Central memory CD4-positive, alpha-beta T cell (primary cell): ENCODE measurements around the gene MBOAT2.

Experiments
- DNase-seq: peaks from one replicate; pipeline ENCODE4 v3.0.0; 2022

Gene MBOAT2

DNA sequence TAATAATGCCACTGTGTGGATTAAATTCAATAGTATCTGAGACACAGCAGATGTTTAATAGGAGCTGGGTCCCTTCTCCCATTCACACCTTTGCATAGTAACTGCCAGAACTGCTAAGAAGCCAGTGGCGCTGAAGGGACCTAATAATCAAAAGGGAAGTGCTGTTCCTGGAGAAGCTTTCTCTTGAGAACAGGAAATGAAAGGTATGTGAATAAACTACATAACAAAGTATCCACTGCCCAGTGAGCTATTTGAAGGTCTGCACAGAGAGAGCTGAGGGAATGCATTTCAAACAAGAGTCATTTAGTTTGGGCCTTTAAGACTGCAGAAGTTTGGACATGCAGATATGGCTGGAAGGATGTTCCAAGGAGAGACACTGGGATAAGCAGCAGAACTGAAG, 110.0 kb downstream of the MBOAT2 start:
- no peak for DNase-seq

DNA sequence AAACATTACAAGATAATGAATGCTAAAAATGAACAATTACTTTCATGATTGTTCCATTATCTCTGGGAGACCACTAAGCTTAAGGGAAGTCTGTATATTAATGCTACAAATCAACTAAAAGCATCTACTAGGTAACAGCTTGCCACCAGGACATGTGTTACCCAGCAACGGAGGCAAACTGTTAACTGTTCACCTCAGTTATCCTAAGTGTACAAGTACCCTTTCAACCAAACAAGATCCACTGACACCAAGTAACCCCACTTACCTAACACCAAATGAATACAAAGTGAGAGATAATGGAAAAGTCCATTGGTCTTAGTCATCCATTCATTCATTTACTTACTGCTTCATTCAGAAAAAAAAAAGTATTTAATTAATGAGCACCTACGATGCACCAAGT, 111.4 kb downstream of the MBOAT2 start:
- no peak for DNase-seq

DNA sequence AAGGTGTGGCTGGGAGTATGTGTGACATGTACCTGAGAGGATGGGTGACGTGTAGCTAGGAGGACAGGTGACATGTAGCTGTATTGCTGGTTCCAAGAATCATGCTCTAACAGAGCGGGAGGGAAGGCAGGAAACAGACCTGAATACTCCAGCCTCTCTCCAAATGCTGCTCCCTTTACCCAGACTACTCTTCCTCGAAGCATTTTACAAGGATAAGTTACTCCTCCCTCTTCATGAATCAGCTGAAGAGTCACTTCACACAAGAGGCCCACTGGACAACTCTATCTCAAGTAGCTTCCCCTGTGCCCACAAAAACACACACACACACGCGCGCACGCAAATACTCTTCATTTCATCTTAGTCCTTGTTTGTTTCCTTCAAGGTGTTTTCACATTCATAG, 113.5 kb downstream of the MBOAT2 start:
- DNase-seq, result no peak

DNA sequence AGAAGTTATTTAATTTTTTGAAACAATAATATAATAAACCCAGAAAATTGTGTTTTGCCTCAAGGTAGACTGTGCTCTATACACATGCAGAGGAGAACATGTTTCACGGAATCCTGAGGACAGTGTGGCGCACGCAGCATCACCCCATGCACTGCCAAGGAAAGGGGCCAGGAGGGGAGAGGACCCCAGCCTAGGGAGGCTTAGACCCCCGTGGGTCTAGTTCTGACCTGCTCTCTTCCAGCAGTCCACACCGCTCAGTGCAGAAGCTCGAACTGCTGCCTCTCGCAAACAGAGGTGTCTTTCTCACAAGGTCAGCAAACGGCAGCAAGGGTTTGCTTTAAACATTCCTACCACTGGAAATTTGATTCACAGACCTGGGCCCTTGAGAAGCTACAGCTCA, 114.5 kb downstream of the MBOAT2 start:
- DNase-seq, result no peak

DNA sequence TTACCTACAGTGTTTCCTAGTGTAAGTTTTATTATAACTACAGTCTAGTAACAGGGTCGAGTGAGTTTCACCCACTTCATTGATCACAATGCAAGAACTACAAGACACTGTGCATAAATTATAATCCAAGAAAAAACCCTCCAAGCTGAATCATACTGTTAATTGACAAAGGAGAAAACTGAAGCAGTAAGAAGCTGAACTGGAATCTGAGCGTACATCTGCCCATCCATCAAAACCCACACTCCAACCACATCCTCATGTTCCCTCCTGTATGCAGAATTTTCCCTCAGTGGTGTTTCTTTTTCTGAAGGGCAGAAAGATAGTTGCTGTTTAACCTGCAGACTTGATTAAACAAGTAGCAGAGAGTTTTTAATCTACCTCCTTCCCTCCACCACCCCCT, 116.6 kb downstream of the MBOAT2 start:
- DNase-seq, result no peak

DNA sequence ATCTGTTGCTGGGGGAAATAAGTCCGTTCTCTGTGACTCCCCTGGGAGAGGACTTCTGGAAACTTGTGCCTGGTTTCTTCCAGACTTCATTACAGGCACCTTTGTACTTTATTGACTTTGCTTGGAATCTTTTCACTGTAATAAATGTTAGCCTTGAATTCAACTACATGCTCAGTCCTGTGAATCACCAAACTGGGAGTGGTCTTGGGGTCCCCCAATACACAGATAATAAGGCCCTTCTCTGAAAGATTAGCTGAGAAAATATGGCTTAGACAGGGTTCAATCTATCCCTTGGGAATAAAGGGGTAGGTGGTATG, 117.3 kb downstream of the MBOAT2 start:
- no peak for DNase-seq

DNA sequence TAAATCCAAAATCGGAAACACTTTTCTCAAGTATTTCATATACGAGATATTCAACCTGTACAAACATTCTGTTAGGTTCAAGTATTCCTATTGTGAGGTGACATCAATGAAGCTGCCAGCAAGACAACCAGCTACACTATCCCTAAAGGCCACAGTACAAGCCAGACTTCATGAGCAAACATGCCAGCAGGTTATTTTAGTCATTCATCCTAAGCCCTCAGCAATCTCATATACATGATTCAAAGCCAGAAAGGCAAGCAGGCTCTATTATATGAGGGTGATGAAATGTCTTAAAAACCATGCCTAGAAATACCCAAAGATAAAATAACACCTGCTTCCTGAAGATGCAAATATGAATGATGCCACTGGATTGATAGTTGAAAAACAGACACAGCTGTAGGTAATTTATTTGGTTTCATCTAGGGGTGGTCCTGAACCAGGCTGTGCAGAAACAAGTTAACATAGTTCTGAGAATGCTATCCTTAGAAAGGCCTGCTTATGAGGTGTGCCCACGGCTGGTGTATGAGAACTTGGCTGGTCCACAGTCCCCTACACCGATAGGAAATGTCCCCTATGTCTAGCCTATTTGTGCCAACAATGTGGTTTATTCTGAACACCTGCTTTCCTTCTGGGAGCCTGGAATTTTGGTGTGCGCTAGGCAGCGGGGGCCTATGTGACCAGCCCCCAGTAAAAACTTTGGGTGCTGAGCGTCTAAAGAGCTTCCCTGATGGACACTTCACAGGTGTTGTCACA, 117.9 kb downstream of the MBOAT2 start:
- no peak for DNase-seq

DNA sequence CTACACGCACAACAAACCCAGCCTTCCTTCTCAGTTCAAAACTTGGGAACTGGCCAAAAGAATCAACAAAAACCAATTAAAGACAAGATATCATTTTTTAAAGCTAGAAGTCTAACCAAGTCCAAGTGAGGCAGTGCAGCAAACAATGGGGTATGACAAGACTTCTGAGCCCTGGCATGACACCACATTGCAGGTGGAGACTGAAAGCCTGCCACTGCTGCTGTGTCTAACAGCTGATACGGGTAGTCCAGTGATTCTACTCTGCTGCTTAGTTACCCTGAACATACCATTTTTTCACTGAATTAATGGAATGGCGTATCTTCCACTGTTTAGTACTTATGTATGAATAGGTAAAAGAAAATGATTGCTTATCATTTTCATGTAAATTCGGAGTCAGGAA, 118.7 kb downstream of the MBOAT2 start:
- no peak for DNase-seq

DNA sequence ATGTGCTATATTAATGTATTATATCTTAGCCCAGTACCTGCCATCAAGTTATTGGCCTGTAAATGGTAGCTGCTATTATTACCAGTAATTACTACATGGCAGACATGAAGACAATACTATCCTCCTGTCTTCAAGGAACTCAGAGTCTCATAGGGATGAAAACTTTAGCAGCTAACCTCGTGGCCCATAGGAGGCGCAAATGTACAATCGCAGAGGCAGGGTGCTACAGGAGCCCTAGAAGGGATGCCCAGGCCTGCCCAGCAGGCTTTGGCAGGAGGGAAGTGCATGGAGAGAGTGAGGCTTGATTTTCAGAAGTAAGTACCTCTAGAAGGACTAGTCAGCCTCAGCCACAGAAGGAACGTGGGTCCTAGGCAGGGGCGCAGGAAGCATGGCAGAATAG, 121.4 kb downstream of the MBOAT2 start:
- no peak for DNase-seq

DNA sequence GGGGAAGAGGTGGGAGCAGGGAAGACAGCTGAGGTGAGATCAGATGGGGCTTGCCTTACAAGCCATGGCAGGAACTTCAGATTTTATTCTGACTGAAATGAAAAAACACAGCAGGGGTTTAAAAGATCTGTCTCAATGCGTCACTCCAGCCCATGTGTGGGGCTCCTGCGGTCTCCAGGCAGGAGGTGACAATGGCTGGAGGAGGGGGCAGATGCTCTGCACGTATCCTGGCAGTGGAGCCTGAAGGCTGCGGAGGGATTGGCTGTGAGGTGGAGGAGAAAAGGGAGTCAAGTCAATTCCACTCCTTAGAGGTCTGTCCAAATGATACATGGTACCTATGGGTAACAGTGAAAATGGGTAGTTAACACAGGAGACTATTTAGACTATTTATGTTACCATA, 125.6 kb downstream of the MBOAT2 start:
- DNase-seq, result no peak

DNA sequence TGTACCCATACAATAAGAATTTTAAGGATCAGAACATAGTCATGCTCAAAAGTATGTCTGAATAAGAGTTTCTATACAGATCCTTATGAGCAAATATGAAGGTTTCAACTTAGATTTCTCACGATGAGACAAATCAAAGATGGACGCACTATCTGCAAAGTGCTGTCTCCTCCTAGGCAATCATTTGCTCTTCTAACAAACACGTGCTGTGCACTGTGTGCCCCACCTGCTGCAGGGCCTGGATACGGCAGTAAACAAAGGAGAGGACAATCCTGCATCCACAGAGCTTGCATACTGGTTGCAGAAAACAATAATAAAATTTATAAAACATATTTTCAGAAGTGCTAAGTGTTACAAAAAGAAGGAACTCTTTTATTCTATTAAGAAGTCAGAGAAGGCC, 126.2 kb downstream of the MBOAT2 start:
- no peak for DNase-seq

DNA sequence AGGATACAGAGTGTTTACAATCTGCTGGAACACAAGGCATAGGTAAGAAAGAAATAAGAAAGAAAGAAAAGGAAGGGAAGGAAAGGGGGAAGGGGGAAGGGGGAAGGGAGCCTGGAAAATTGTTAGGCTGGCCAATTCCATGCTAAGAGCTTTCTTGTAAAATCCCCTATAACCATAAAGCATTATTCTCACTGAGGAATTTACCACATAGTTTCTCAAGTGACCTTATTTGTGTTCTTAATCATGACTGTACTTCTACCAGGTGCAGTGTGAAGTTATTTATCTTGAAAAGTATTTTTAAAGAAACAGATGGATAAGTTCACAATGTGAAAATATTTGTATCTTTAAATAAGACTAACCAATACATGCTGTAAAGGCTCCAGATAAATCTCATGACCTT, 126.9 kb downstream of the MBOAT2 start:
- DNase-seq, result no peak

DNA sequence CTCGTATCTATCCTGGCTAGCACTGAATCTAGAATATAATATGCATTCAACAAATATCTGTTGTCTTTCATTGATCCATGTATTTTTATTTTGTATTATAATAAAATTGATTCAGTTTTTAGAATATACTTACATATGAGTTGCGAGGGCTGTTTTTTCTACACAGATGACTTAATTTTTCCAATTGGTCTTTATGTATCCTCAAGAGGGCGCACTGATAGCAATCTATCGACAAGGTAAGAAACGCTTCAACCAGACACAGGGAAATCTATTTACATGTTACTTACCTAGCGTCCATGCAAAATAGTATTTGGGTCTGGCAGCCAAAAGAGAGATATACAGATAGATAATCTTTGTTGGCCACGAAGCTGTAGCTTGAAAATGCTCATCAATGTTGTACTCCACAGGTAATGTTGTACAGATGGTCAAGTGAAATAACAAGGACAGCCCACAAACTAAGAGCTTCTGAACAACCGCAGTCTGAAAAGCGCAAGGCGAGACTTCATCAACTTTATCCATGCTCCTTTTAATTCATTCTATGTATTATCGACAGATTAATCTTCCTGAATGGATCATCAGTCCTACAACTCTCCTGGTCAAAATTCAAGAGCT, 130.6 kb downstream of the MBOAT2 start:
- DNase-seq, result no peak

DNA sequence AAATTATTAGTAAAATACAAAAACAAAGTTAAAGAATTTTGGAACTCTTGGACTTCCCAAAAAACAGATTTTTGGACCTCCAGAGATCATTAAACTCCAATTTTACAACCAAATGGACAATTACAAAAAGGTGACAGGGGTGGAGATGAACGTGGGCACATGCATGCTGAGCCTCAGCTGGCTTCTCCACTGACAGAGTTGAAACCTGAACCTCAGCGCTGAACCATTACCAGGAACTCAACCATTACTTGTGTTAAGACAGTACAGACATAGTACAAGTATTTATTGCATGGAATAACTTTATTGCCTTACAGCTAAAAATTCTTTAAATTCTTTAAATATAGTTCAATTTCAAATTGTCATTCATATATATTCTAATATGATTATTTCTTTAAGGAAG, 133.0 kb downstream of the MBOAT2 start:
- no peak for DNase-seq

DNA sequence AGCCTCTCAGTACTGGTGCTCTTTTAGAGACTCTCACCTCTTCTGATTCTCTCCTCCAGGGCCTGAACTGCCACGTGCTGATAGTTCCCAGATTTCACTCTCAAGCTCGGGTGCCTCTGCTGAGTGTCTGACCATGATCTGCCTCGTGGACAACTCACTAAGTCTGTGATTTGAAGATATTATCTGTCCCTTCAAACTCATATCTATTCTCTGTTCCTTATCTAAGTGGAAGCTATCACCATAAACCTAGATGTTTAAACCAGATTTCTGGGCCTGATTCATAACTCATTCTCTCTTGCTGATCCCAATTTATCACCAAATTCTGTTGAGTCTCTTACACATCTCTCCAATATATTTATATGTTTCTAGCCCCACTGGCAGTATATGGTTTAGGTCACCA, 136.1 kb downstream of the MBOAT2 start:
- DNase-seq, result no peak

DNA sequence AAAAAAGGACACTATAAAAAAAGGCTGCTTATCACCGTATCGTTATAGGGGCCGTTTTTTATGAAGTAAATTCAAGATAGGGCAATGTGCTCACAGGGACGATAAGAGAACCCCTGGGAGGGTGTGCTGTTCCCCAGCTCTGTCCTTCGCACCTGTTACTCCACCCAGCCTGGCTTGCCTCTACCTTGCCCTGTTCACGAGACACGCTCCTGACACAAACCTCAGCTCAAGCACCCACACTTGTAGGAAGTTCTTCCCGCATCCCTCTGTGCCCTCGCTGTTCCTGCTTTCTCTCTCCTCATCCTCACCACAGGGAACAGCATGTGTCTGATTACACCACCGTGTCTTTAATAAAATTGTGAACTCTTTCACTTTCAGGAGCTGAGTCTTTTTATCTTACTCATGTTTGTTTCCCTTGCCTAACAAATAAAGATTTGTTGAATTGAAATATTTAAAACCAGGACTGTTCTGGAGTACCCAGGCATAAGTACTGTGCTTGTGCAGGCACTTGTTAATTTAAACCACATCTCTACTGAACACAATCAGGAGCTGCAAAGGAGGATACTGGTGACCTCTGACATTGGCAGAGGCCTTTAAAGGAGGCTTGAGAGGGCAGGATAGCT, 140.0 kb downstream of the MBOAT2 start:
- DNase-seq, result no peak

DNA sequence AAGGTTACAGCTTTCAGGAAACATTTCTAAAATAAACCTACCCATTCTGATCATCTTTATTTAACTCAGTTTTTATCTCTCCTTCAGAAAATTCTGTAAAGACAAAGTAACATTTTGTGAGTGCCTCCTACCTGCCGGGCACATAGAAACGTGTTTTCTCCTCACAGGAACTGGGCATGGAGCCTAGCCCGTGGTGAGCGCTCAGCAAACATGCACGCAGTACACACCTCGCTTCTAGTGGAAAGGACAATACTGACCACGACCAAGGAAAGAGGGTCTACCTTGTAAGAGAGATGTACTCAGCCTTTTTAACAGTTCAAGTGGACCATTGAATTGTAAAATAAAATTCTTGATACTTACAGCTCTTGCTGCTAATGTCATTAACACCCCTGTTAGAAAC, 141.3 kb downstream of the MBOAT2 start:
- DNase-seq, result no peak

DNA sequence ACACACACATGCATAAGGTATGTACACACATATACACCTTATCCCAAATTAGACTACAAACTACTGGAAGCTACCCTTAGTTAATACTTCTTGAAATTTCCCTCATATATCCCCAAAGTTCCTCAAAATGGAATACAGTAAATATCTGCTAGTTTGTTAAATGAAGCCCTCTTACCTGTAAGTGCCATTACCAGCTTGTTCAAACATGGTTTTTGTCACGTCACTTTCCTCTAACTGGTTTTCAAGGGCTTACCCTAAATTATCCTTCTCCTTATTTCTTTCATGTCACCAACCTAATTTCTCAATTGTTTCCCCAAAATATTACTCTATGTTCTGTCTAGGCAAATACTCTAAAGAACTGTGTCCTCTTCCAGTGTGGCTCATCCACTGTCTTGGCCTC, 141.7 kb downstream of the MBOAT2 start:
- DNase-seq, result no peak

DNA sequence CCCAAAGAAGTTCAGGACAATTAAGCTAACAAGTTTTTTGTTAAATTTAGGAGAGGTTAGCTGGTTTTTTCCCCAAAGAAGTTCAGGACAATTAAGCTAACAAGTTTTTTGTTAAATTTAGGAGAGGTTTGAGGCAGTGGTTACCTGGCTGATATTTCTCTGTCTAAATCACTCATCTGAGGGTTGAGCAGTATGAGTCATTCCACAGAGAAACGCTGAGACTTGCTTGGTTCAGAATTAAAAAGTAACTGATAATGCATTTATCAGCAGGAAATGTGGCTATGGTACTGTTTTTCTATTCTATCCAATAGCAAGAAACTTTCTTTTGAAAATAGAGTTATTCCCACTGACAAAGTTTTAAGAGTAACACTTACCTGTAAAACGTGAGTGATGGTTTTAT, 143.2 kb downstream of the MBOAT2 start:
- DNase-seq, result no peak

DNA sequence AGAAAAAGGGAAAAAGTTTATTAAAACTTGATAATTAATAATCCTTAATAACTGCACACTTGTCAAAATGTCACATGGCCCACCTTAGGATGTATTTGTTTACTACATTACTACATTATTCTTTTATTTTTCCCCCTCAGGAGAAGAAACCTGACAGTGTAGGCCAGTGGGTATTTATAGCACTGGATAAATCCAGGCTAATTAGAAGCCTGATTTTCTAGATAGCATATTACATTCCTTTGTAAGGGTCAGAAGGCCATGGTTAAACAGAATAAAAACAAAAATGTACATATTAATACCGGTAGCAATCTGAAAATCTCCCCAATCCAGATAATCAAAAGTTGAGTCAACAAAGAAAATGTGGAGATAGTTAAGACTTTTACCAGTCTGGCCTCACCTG, 144.6 kb downstream of the MBOAT2 start:
- DNase-seq, result no peak

DNA sequence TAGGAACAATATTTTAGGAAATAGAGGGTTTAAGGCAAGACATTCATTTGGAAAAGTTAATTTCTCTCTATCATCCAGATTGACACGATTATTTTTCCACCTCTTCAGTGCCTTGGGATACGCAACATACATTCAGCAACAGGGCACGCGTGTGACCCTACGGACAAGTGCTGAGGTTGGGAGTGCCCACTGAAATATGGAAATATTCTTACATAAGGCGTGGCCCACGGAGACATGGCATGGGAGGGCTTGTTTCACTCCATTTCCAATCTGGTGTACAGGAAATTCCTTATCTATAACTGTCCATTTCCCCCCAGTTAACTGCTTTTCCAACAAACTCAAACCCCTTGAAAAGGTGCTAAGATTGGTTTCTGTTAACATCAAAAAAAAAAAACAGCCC, 145.2 kb downstream of the MBOAT2 start:
- no peak for DNase-seq

DNA sequence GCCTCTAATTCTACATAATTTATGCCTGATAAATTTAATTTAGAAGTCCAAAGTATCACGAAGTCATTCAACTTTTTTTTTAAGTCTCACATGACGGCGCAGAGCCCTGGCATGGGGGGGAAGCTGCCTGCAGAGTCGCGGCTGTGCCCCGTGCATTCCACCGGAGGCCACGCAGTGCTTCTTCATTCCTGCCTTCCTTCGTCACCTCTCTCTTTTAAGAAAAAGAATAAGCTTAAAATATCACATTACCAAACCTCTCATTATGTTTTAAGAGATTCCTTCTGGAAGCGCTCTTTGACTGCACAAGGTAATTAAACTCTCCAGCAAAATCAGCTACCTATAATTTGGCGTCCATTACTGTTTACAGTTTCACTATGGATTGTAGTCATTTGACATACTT, 145.8 kb downstream of the MBOAT2 start:
- no peak for DNase-seq

DNA sequence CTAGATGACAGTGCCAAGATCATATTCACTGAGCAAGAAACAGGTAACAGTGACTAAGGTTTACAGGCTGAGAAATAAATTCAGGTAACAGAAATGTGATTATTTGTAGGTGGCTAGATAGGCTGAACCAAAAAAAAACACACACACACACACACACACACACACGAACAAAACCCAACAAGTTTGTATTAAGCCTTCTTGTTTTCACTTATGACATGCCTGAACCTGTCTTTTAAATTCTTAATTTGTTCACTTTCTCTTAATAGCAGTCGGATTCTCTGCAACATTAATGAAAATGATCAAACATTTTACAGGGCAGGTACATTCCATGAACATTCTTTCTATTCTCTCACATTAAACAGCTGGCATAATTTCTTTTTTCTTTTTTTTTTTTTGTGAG, 147.3 kb downstream of the MBOAT2 start:
- no peak for DNase-seq

DNA sequence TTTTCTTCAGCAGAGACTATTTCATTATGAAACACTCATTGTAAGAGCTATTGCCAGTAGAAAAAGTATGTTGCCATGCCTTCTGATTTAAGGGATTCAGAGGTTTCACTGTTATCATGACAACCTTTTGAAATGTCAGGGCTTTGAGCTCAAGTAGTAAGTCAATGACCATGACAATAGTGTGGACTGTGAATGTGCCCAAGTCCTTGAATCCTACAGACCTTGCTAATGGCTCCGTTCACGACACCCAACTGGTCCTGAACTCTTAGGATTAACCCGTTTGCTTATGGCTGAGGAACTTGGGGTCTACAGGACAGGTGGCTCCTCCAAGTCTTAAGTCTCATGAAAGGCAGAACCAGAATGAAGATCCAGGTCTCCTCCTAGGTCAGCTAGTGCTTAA, 148.5 kb downstream of the MBOAT2 start:
- no peak for DNase-seq

DNA sequence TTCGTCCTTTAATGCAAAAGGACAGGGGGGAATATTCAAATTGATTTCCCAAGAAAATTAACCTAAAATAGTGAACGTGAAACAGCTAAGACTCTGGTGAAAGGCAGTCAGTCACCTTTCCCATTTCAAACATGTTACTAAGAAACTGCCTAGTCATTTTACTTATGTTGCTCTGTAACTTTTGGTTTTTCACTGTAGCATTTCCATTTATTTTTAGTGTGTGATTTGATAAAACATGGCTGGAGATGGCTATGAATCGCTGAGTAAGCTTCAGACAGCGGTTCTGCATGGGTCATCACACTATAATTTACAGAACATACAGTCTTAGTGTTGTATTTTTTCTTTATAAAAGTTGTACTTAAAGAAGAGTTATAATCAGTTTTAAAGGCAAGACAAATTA, 150.1 kb downstream of the MBOAT2 start:
- DNase-seq, result no peak
